ENCODE measurements around the gene PUS7L.

PUS7L gene

DNA sequence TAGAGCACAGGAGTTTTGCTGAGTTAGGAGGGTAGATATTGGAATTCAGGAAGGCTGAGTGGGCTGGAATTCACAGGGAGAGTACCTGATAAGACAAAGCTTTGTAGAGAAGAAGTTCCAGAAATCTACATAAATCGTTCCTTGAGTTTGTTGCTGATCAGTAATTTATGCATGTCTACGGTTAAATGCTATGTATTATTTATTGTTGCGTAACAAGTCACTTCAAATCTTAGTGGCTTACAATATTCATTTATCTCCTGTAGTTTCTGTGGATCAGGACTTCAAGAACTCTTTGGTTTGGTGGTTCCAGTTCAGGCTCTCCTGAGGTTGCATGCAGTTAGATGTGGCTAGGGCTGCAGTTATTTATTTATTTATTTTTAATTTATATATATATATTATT, 7.8 kb downstream of the PUS7L start:
- TF ChIP-seq PPARA (CRISPR knock-in tag; IDR thresholded peaks at IDR 0.05; ENCODE audit: borderline replicate concordance) (no peak), RARB (CRISPR knock-in tag; IDR thresholded peaks at IDR 0.05) (no peak), ZNF8 (CRISPR knock-in tag; IDR thresholded peaks at IDR 0.05) (no peak), BACH2 (CRISPR knock-in tag; IDR thresholded peaks at IDR 0.05; ENCODE audit: borderline replicate concordance) (no peak), ZFP30 (CRISPR knock-in tag; IDR thresholded peaks at IDR 0.05) (no peak), ESRRG (CRISPR knock-in tag; IDR thresholded peaks at IDR 0.05) (no peak), ZNF565 (CRISPR knock-in tag; conservative IDR thresholded peaks at IDR 0.05; ENCODE audit: low read depth) (no peak), ZNF70 (CRISPR knock-in tag; IDR thresholded peaks at IDR 0.05) (no peak), CSDC2 (CRISPR knock-in tag; IDR thresholded peaks at IDR 0.05) (no peak), ZFP3 (CRISPR knock-in tag; IDR thresholded peaks at IDR 0.05) (no peak), GLIS3 (CRISPR knock-in tag; IDR thresholded peaks at IDR 0.05) (no peak), POU6F1 (CRISPR knock-in tag; IDR thresholded peaks at IDR 0.05; ENCODE audit: borderline replicate concordance, low read depth) (no peak)
- TF ChIP-seq, protein P1, sequence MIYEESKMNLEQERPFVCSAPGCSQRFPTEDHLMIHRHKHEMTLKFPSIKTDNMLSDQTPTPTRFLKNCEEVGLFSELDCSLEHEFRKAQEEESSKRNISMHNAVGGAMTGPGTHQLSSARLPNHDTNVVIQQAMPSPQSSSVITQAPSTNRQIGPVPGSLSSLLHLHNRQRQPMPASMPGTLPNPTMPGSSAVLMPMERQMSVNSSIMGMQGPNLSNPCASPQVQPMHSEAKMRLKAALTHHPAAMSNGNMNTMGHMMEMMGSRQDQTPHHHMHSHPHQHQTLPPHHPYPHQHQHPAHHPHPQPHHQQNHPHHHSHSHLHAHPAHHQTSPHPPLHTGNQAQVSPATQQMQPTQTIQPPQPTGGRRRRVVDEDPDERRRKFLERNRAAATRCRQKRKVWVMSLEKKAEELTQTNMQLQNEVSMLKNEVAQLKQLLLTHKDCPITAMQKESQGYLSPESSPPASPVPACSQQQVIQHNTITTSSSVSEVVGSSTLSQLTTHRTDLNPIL (CRISPR knock-in tag; IDR thresholded peaks at IDR 0.05; ENCODE audit: low read depth): no peak
- TF ChIP-seq, protein P2, sequence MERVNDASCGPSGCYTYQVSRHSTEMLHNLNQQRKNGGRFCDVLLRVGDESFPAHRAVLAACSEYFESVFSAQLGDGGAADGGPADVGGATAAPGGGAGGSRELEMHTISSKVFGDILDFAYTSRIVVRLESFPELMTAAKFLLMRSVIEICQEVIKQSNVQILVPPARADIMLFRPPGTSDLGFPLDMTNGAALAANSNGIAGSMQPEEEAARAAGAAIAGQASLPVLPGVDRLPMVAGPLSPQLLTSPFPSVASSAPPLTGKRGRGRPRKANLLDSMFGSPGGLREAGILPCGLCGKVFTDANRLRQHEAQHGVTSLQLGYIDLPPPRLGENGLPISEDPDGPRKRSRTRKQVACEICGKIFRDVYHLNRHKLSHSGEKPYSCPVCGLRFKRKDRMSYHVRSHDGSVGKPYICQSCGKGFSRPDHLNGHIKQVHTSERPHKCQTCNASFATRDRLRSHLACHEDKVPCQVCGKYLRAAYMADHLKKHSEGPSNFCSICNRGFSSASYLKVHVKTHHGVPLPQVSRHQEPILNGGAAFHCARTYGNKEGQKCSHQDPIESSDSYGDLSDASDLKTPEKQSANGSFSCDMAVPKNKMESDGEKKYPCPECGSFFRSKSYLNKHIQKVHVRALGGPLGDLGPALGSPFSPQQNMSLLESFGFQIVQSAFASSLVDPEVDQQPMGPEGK (CRISPR knock-in tag; IDR thresholded peaks at IDR 0.05; ENCODE audit: borderline replicate concordance): no peak
- ATAC-seq: no peak

GRCh38 chr12:43749016-43749415, 9.6 kb downstream of the PUS7L start:
- ATAC-seq: no peak

More at GRCh38 chr12:43749016-43749415, 9.6 kb downstream of the PUS7L start:
- TF ChIP-seq RARB (CRISPR knock-in tag; IDR thresholded peaks at IDR 0.05) (no peak), OSR1 (CRISPR knock-in tag; IDR thresholded peaks at IDR 0.05) (no peak), POU6F1 (CRISPR knock-in tag; IDR thresholded peaks at IDR 0.05; ENCODE audit: borderline replicate concordance, low read depth) (no peak), SNAI2 (CRISPR knock-in tag; IDR thresholded peaks at IDR 0.05) (no peak), ZNF565 (CRISPR knock-in tag; conservative IDR thresholded peaks at IDR 0.05; ENCODE audit: low read depth) (no peak), GLIS3 (CRISPR knock-in tag; IDR thresholded peaks at IDR 0.05) (no peak), ZFP30 (CRISPR knock-in tag; IDR thresholded peaks at IDR 0.05) (no peak), PPARA (CRISPR knock-in tag; IDR thresholded peaks at IDR 0.05; ENCODE audit: borderline replicate concordance) (no peak), CSDC2 (CRISPR knock-in tag; IDR thresholded peaks at IDR 0.05) (no peak), TCF4 (CRISPR knock-in tag; IDR thresholded peaks at IDR 0.05; ENCODE audit: borderline replicate concordance) (no peak), ZNF8 (CRISPR knock-in tag; IDR thresholded peaks at IDR 0.05) (no peak), ZC3H10 (CRISPR knock-in tag; IDR thresholded peaks at IDR 0.05) (no peak), ISL1 (CRISPR knock-in tag; IDR thresholded peaks at IDR 0.05) (no peak), BACH2 (CRISPR knock-in tag; IDR thresholded peaks at IDR 0.05; ENCODE audit: borderline replicate concordance) (no peak)
- TF ChIP-seq, protein P1 (CRISPR knock-in tag; IDR thresholded peaks at IDR 0.05; ENCODE audit: low read depth): no peak
- TF ChIP-seq, protein P2 (CRISPR knock-in tag; IDR thresholded peaks at IDR 0.05; ENCODE audit: borderline replicate concordance): no peak

Measured in SK-N-SH treated with all-trans-retinoic acid at 6 μM for 48 hours (cell line).